Measurements from ENCODE around the gene PFDN1. TPM values are rescaled to one million over a fixed set of nuclear protein-coding genes. Genes with fewer than 3 reads are reported as not detected.
"Not testable (repeated sequence)": the region's sequence is repeated elsewhere in the genome, so short reads cannot be mapped to it uniquely, and the experiment has no call there.

The PFDN1 gene
- total and polyA plus RNA-seq, 7 donors = 35.9 to 115 (median 55.0) TPM

DNA sequence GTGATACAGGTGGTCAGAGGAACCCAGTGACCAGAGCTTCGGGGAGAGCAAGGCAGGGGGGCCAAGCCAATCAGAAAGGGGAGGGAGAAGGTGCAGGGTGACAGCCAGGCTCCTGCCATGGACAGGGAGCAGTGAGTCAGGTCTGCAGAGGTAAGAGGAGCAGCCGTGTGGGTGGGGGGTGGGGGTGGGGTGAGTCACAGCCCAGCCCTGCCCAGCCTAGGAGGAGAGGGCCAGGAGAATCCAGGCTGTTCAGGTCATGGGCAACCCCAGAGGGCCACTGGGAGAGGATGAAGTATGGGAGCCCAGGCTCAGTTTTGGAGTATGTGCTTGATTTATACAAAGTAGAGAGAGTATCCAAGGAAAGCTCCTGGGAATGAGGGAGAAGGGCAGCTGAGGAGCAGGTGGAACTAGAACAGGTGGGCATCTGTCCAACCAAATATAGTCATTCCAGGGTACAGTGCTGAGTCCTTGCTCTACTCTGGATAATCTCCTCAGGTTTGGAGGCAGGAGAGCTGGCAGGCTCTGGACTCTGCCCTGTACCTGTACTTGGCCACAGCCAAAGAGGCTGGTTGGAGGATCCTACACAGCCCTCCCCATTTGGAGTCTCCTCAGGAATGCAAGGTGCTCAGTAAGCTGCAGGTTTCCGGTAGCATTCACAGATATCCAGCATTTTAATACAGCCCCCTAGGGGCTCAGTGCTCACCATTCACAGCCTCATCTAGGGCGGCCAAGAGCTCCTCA, 42.0 kb upstream of the PFDN1 start:
- no peaks in the 10 kb centered on the region for H3K27me3 ChIP-seq (ENCODE audit: insufficient read depth in 3 of 3, low read length in 2 of 3)
- TF ChIP-seq, protein P1, sequence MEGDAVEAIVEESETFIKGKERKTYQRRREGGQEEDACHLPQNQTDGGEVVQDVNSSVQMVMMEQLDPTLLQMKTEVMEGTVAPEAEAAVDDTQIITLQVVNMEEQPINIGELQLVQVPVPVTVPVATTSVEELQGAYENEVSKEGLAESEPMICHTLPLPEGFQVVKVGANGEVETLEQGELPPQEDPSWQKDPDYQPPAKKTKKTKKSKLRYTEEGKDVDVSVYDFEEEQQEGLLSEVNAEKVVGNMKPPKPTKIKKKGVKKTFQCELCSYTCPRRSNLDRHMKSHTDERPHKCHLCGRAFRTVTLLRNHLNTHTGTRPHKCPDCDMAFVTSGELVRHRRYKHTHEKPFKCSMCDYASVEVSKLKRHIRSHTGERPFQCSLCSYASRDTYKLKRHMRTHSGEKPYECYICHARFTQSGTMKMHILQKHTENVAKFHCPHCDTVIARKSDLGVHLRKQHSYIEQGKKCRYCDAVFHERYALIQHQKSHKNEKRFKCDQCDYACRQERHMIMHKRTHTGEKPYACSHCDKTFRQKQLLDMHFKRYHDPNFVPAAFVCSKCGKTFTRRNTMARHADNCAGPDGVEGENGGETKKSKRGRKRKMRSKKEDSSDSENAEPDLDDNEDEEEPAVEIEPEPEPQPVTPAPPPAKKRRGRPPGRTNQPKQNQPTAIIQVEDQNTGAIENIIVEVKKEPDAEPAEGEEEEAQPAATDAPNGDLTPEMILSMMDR (IDR thresholded peaks at IDR 0.05) = no peak
- peaks cover 82% of the 10 kb centered on the region for H3K4me1 ChIP-seq
- no peaks in the 10 kb centered on the region for H3K9me3 ChIP-seq
- H3K36me3 ChIP-seq (ENCODE audit: insufficient read depth in 1 of 2, low read depth in 1 of 2) = peaks cover 0 to 16% of the 10 kb centered on the region in 2 donors
- ATAC-seq (peak; percentile 41 to 59 (median 56)), DNase-seq (peak; percentile 46 to 76)
- 44 to 50% (median 47%) methylated on average over 4 of the region's 4 CpGs for WGBS, 3 donors
- peak overlapping the region; percentile 94 for H3K27ac ChIP-seq
- intact Hi-C loops (cut with DNase I) = loop anchor here (5.0 kb wide), 3 partner anchors 103 to 173 kb away; partner anchors contain the start of gene CYSTM1 (in 1 of the 2)
- peak overlapping the region; percentile 73 for H3K4me3 ChIP-seq

DNA sequence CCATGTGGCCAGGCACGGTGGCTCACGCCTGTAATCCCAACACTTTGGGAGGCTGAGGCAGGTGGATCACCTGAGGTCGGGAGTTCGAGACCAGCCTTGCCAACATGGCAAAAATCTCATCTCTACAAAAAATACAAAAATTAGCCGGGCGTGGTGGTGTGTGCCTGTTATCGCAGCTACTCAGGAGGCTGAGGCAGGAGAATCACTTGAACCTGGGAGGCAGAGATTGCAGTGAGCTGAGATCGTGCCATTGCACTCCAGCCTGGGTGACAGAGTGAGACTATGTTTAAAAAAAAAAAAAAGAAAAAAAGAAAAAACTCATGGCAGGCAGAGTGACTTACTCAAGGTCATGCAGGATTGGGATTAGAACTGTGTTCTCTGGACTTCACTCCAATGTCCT, 40.9 kb upstream of the PFDN1 start:
- H3K27me3 ChIP-seq (ENCODE audit: insufficient read depth in 3 of 3, low read length in 2 of 3); intact Hi-C loops (cut with DNase I); DNase-seq; H3K9me3 ChIP-seq; ATAC-seq: not testable (repeated sequence)
- WGBS, 3 donors = 93 to 94% (median 94%) methylated on average over 8 of the region's 8 CpGs
- Histone ChIP-seq H3K36me3 (ENCODE audit: insufficient read depth in 1 of 2, low read depth in 1 of 2) (peaks cover 0 to 16% of the 10 kb centered on the region in 2 donors), H3K4me1 (peaks cover 86% of the 10 kb centered on the region), H3K27ac (peak overlapping the region; percentile 94), H3K4me3 (peak overlapping the region; percentile 73)

DNA sequence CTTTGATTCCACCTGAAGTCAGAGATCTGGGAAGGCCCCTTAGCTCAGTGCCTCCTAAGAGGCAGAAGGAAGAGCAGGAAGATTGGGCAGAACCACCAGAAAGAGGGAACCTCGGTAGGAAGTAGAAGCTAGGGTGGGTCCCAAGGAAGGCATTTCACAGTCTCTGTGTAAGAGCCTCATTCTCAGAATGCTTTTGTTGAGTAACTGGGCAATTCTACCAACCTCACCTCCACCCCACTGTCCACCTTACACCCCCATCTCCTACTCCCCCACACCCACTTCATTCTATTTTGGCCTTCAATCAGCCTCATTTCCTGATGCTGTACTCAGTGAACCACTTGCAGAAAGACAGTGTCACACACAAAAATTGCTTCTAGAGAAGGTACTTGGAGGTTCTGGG, 40.0 kb upstream of the PFDN1 start:
- TF ChIP-seq, protein P1 (IDR thresholded peaks at IDR 0.05) = no peak
- no peak for DNase-seq

DNA sequence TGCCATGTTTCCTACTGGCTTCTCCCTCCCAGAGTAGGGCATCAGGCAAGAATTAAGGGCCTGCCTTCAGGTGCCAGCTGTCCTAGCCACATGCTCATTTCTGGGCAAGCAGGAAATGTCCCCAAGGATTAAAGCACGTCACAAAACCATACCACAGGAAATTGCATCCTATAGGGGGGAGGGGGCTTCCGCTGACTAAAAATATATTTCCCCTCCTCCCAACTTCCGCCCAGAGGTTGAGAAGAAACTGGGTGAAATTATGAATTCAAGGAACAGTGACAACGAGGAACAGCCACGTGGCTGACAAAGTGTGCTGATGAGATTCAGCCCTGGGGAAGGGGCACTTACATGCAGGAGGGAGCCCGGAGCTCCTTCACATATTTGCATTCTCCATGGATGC, 39.4 kb upstream of the PFDN1 start:
- 61 to 65% (median 64%) methylated on average over 6 of the region's 6 CpGs for WGBS, 3 donors
- ATAC-seq (no peak), DNase-seq (no peak)
- peaks cover 86% of the 10 kb centered on the region for H3K4me1 ChIP-seq
- no peaks in the 10 kb centered on the region for H3K27me3 ChIP-seq (ENCODE audit: insufficient read depth in 3 of 3, low read length in 2 of 3)
- no peaks in the 10 kb centered on the region for H3K9me3 ChIP-seq
- TF ChIP-seq, protein P1 (IDR thresholded peaks at IDR 0.05) = no peak
- peaks cover 0 to 18% of the 10 kb centered on the region in 2 donors for H3K36me3 ChIP-seq (ENCODE audit: insufficient read depth in 1 of 2, low read depth in 1 of 2)
- H3K27ac ChIP-seq = peak overlapping the region; percentile 94
- peak overlapping the region; percentile 73 for H3K4me3 ChIP-seq
- intact Hi-C loops (cut with DNase I) = no loop called here

More for the DNA sequence above, 40.0 kb upstream of the PFDN1 start:
- peaks cover 0 to 16% of the 10 kb centered on the region in 2 donors for H3K36me3 ChIP-seq (ENCODE audit: insufficient read depth in 1 of 2, low read depth in 1 of 2)
- no peak for ATAC-seq
- H3K9me3 ChIP-seq = no peaks in the 10 kb centered on the region
- peak overlapping the region; percentile 73 for H3K4me3 ChIP-seq
- intact Hi-C loops (cut with DNase I) = no loop called here
- peaks cover 86% of the 10 kb centered on the region for H3K4me1 ChIP-seq
- 60 to 70% (median 70%) methylated on average over 1 of the region's 1 CpG for WGBS, 3 donors
- H3K27me3 ChIP-seq (ENCODE audit: insufficient read depth in 3 of 3, low read length in 2 of 3) = no peaks in the 10 kb centered on the region
- H3K27ac ChIP-seq = peak overlapping the region; percentile 94

DNA sequence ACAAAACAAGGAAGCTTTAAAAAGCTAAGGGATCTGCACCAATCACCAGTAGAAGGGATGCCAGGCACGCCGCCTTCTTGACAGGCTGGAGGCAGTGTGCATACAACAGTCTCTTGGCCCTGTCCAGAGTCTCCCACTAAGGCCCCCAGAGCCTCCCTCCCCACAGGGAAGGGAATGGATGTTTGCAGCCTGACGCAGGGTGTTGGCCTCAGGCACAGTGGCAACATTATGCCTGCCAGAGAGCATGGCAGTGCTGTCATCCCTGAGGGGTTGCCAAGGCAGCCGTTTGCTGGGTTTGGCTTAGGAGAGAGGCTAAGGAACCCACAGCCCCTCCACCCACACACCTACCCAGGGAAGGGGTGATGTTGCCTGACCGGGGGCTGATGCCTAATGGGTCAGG, 38.7 kb upstream of the PFDN1 start:
- TF ChIP-seq, protein P1 (IDR thresholded peaks at IDR 0.05) = no peak
- no peaks in the 10 kb centered on the region for H3K9me3 ChIP-seq
- H3K4me1 ChIP-seq = peaks cover 87% of the 10 kb centered on the region
- DNase-seq (peak; percentile 58 to 86), ATAC-seq (peak; percentile 59 to 69 (median 62))
- intact Hi-C loops (cut with DNase I) = no loop called here
- peak overlapping the region; percentile 73 for H3K4me3 ChIP-seq
- H3K27me3 ChIP-seq (ENCODE audit: insufficient read depth in 3 of 3, low read length in 2 of 3) = no peaks in the 10 kb centered on the region
- H3K36me3 ChIP-seq (ENCODE audit: insufficient read depth in 1 of 2, low read depth in 1 of 2) = peaks cover 0 to 22% of the 10 kb centered on the region in 2 donors
- WGBS, 3 donors = 16 to 30% (median 22%) methylated on average over 5 of the region's 5 CpGs
- H3K27ac ChIP-seq = peak overlapping the region; percentile 94
